GM21529 (cell line): ENCODE measurements around the gene GFPT2.
"Not testable (repeated sequence)": the region's sequence is repeated elsewhere in the genome, so short reads cannot be mapped to it uniquely, and the experiment has no call there.

ENCODE experiments used
- ATAC-seq: cut with Tn5 transposase; IDR thresholded peaks from one replicate; pipeline ENCODE4 v1.9.1; 2021; ENCODE audit not compliant: unreplicated experiment

The GFPT2 gene

DNA sequence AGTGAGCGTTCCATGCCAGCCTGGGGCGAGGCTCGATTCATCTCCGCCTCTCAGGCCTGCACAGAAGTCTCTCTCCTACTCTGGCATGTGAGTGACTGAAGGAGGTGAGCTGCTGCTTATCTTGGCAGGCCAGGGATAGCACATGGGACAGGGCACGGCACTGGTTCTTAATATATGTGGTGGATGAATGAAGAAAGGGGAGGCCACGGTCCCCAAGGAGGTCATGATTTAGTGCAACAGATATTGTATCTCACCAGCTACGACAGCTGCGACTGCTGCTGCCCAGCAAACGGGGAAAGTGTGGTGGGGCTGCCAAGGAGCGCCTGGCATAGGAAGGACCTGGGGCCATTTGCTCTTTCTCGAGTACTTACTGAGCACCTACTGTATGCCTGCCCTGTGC, 41.9 kb downstream of the GFPT2 start:
- no peak for ATAC-seq

DNA sequence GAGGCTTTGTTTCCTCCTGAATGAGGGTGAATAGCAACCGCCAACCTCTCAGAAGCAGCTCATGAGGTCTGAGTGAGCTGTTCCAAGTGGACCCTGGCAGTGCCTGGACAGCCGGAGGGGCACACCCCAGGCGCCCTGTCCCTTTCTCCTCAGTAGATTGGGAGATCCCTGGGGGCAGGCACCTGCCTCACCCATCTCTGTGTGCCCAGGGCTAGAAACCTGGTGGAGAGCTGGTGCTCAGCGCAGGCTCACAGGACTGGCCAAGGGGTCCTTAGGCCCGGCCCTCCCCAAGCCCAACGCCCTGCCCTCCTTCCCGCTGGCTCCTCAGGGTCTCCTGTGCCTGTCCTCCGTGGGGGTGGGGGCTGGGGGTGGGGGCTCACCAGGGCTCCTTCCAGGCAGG, 46.3 kb downstream of the GFPT2 start:
- ATAC-seq = no peak

DNA sequence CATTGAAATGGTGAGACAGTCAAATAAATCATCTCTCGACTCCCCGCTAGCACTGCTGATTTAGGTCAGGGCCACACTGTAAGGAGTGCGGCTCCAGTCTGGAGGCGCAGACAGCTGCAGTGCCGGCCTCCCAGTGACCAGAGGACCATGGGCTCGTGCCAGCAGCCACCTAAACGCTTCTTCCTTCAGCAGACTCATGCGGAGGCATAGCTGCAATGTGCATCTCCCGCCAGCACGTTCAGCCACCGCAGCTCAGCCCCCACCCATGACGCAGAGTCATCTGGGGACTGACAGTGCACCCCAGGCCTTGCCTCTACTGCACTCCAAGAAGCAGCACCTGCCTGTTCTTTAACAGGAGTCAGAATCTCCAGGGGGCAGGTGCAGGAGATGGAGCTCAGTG, 47.7 kb downstream of the GFPT2 start:
- no peak for ATAC-seq

DNA sequence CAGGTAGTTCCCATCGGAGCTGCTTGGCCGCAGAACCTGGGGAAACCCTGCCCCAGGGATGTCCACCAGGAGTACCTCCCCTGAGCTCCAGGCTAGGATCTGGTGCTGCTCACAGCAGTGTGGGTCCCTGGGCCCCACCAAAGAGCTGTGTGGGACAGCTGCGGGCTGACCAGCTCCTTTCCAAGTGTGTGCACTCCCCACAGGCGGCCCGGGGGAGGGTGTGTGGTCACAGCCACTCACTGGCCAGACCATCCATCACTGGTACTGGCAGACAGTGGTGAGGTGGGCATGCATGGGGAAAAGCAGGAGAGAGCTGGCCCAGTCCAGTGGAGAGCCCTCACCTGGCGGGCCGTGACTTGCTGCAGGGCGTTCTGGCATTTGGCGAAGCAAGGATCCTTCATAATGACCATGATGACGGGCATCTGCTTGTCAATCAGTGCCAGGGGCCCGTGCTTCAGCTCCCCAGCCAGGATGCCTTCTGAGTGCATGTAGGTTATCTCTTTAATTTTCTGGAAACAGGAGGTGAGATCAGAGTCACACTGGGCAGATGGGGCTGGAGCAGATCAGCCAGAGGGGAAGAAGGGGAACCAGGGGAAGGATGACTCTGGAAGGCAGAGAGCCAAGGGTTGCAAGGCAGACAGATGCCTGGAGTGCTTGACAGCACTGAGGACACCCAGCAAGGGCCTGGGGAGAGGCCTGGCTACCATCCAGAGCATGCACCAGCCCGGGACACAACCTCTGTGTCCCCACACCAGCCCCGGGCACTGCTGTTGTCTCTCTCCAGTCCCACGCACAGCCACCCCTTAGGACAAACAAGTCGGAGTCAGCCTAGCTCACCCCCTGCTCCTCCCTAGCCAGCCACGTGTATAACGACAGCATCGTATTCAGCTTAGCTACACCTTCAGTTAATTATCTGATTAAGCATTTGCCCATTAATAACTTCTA, 48.4 kb downstream of the GFPT2 start:
- ATAC-seq = no peak

DNA sequence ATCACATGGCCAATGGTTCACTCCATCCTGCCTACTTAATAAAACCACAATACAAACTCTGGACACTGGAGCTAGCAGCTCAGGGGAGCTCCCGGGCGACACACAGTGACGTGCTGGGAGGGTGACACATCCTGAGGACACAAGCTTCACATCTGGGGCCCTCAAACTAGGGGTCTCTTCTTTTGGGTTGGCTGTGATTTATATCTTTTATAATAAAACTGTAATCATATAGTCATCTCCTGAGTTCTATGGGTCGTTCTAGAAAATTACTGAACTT, 49.2 kb downstream of the GFPT2 start:
- ATAC-seq = no peak

DNA sequence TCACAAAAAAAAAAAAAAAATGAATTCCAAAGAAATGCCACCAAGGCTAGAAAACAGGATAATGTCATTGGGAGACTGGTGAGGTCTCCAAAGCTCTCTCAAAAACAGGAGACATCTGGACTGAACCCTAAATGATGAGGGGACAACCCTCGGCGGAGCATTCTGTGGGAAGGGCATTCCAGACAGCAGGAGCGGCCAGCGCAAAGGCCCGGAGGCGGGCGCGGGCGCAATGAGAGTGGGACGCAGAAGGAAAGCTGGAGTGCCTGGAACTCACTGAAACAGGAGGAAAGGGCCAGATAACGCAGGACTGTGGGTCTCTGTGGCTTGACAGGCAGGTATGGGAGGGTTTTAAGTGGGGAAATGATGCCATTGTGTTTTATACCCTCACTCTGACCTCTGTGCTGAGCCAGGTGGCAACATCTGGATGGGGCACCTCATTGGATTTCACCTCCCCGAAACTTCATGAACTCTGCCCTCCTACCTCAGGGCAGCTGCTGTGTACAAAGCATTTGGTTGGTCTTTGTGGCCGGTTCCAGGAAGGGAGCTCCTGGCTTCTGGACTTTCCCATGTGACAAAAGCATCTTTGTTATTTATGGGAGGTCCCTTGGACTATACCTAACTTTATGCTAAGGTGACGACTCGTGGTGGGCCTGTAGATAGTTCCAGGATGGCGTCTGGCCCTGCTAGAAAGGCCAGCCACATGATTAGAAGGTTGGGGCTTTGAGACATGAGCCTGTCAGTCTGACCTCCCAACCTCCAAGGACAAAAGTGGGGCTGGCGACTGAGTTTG, 49.7 kb downstream of the GFPT2 start:
- ATAC-seq = no peak

DNA sequence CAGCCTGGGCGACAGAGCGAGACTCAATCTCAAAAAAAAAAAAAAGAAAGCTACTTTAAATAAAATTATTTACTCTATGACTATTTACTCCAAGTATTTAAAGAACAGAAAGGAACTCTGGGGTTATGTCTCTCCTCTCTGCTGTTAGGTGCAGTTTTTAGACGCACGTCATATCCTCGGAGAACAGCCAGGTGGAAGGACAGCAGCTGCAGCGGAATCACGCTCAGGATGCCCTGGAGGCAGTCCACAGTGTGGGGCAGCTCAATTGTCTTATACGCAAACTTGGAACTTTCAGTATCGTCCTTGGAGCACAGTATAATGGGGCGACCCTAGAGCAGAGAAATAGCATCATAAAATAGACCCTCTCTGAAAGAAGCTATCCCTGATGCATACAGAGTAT, 50.9 kb downstream of the GFPT2 start:
- no peak for ATAC-seq

DNA sequence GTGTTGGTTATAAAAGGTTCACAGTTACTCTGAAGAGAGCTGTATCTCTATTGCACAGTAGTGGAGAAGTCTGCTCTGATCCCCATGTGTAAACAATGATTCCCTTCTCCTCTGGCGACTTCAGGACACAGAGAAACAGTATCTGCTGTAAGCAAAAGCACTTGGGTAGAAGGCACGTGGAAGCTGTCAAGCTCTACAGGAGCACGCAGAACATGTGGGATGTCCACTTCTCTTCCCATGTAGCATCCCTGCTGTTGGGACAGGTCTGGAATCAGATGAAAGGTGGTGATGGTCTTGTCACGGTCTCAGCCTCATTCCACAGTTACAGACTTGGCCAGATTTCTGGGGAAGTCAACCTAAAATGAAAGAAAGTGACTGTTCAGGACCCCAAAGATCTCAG, 51.9 kb downstream of the GFPT2 start:
- no peak for ATAC-seq

DNA sequence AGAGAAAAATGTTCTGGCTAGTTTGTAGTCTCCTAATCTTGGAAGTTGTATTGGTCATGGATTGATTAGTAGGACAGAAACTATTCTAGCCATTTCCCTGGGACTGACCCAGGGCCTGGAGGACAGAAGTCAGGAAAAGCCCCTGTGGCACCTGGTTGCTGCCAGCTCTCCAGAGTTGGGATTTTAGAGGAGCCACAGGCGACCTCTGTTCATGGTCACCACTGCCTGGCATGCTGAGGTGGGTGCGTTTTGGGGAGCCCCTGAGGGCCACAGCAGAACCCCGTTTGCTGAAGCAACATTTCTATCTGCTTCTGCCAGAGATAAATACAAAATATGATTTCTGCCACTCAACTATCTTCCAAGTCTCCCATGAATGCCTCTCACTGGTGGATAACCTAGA, 53.6 kb downstream of the GFPT2 start:
- no peak for ATAC-seq

DNA sequence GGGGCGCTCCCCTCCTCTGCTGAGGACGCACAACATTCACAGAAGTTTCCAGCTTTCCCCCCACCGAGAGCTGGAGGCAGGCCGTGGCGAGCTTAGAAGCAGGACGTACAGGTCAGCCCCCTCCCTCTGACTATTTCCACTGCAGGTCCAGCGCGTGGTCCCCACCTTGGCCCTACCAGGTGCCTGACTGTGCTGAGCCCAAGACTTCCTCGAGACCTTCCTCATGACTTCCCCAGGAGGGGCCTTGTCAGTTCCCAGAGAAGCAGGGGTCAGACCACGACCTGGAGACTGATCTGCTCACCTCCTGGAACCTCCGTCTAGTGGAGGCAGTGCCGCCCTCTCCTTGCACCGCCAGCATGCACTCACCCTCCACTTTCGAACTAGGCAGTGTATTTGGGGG, 54.1 kb downstream of the GFPT2 start:
- not testable (repeated sequence) for ATAC-seq

DNA sequence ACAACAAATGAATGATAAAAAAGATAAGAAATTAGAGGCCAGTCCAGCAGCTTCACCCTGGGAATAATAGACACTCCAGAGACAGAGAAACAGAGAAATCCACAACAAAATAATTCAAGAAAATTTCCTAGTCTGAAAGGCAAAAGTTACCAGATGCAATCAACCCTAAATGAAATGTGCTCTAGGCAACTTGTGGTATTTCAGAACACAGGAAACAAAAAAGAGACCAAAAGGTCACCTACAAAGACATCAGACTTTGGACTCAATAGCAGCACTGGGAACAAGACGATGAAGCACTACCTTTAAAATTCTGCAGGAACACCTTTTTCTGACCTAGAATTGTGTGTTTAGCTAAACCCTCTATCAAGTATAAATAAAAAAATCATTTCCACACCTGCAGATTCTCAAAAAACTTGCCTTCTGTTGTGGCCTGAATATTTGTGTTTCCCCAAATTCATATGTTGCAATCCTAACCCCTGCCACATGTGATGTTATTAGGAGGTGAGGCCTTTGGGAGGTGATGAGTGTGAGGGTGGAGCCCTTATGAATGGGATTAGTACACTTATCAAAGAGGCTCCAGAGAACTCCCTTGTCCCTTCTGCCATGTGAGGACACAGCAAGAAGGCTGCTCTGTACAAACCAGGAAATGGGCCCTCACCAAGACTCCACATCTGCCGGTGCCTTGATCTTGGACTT, 55.4 kb downstream of the GFPT2 start:
- ATAC-seq = no peak

DNA sequence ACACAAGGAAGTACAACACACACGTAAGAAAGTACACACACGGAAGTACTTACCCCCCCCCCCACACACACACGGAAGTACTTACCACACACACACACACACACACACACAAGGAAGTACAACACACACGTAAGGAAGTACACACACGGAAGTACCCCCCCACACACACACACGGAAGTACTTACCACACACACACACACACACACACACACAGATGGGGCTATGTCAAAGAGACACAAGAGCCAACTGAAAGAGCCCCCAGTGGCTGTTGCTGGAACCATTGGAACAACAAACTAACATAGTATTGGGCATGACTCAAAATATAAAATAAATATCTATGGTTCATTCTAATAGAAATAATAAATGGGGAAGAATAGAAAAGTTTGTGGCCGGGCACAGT, 56.4 kb downstream of the GFPT2 start:
- no peak for ATAC-seq

DNA sequence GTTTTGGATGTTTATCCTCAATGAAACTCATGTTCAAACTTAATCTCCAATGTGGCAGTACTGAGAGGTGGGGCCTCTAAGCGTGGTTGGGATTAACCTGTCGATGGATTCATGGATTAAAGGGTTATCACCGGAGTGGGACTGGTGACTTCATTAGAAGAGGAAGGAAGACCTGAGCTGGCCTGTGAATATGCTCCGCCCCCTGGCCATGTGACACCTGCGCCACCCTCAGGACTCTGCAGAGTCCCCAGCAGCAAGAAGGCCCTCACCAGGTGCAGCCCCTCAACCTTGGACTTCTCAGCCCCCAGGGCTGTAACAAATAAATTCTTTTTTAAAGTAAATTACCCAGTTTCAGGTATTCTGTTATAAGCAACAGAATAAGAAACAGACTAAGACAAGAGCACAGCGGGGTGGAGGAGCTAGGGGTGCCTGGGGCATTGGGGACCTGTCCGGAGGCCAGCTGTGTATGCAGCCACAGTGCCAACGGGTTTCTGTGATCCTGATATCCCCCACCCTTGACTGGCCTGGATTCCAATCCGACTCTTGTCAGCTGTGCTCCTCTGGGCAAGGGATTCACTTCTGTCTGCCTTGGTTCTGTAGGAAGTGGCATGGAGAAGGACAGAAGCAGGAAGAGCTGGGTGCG, 58.1 kb downstream of the GFPT2 start:
- no peak for ATAC-seq

DNA sequence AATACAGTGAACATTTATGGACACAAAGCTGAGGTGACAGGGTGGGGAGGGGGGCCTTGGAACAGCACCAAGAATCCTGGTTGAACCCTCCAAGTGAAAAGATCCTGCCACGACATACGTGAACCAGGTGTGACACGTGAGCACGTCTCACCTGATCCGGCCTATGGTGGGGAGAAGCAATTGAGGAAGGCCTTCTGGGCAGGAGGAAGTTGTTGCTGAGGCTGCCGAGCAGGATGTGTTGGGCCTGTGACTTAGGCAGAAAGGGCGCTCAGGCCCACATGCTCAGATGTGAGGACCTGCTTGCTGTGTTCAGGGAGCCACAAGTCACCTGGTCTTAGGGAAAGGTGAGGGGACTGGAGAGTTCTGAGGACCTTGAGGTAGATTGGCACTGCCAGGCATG, 58.7 kb downstream of the GFPT2 start:
- no peak for ATAC-seq

DNA sequence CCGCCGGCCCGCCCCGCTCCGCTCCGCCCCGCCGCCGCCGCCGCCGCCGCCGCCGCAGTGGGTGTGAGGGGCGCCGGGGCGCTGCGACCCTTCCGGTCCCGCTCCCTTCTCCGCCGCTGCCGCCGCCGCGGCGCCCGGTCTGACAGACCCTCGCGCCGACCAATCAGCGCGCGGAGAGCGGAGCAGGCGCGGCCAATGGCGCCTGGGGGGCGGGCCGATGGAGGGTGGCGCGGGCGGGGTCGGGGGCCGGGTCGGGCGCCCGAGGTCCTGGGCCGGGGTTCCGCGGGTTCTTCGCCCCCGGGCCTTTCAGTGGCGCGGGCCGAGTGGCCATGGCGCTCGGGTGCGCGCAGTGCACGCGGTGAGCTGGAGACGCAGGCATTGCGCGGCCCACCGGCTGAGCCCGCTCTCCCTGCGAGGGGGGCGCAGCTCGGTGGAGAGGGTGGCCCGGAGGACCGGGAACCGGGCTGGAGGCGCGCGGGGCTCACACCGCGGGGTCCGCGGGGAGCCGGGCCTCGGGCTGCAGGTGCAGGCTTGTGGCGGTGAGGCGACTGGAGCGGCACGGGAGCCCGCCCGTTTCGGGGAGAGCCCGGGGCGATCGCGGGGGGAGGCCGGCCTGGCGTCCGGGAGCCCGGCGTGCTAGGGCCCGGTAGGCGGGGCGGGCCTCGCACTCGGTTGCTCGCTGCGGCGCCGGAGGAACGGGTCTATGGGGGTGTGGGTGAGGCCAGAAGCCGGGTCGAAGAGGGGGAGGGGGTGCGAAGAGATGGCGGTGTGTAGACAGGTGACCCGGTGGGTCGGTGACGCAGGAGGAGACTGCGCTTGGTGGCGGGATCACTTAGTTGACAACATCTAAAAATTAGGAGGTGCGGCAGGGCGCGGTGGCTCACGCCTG, 60.9 kb downstream of the GFPT2 start, which contains the start of gene MAPK9:
Gene MAPK9 (minus strand): TSS at position 141 of the 889 bp plus-strand sequence. CDS start 11,522 bp downstream, outside the sequence.
- peak; percentile 84 for ATAC-seq

DNA sequence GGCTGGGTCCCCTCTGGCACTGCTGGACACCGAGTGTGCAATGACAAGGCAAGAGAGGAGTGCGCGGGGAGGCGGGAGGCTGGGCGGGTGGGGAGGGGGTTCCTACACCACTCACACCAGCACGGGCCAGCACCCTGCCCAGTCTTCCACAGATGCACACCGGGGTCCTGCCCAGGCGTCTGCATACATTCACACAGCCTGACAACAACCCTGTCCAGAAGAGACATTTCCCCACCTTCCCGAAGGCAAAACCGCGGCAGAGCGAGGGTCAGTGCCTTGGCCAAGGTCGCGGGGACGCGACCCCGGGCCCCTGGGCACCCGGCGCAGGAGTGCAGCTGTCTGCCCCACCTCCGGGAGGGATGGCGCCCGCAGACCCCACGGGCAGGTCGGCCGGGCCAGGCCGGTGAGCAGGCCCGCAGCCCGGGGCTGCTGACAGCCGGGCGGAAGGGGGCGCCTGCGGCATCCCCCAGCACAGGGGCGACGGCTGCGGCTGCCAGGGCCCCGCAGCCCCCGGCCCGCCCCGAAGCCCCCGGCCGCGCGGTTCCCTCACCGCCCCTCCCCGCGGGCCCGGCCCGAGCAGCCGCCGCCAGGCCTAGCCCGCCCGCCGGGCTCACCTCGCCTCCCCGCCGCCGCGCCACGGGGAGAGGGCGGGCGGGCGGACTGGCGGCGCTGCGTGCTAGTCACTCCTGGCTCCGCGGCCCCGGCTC, 61.7 kb downstream of the GFPT2 start:
- ATAC-seq = peak; percentile 35

DNA sequence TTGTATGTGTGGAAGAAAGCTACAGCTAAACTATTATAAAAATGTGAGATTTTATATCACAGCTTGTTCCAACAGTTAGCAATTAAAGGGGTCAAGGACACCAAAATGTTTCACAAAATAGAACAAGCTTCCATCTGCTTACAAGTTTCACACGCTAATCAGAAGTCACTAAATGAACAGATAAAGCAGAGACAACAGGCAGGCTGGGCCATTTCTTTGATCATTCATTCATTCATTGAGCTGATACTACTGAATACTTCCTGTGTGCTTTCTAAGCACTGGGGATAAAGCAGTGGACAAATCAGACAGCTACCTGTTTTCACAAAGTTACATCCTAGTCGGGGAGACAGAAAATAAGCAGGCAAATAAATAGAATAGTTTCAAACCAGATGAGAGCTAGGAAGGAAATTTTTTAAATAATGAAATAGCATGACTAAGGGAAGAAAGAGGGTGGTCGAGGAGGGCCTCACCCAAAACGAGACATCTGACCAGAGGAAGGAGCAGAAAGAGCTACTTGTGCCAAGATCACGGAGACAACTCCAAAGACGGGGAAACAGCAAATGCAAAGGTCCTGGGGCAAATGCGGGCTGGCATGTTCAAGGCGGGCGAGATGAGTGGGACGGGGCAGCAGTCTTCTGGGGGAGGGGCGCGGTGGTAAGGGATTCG, 62.4 kb downstream of the GFPT2 start:
- no peak for ATAC-seq

DNA sequence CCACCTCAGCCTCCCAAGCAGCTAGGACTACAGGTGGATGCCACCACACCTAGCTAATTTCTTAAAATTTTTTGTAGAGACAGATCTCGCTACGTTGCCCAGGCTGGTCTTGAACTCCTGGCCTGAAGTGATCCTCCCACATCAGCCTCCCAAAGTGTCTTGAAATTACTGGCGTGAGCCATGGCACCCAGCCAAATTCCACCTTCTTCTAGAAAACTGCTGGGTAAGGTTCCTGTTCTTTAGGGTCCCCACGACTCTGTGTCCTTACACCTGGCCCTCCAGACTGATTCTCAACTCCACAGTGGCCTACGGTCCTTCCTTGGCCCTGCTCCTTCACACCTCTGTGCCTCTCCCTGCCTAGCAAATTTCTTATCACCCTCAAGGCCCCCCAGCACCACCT, 63.2 kb downstream of the GFPT2 start:
- no peak for ATAC-seq

DNA sequence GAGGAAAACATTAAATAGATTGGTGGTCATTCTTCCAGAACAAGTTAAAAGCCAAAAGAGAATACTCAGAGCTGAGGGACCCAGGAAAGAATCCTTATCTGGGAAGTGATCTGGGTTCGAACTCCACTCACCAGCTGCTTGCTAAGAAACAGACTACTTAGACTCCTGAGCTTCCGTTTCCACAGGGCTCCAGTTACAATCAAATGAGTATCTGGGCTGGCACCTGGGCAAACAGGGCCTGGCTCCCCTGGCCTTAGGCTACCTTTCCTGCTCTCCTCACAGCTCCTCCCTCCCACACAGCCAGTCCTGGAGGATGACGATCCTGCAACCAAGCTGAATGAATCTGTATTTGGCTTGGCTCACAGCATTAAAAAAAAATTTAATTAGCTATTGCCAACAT, 63.7 kb downstream of the GFPT2 start:
- no peak for ATAC-seq
